HUES48 (cell line): ENCODE measurements around the gene MARCHF3.
A peak's percentile ranks its signal among the peaks of the same experiment; 100 is the strongest.

Experiments
- H3K27ac ChIP-seq: one replicate; pipeline ENCODE4 v1.7.0; 2013; ENCODE audit warnings: low read depth, low read length, inconsistent platforms
- H3K27me3 ChIP-seq: 2 replicates; pipeline ENCODE4 v1.6.1; 2013; ENCODE audit warnings: mild to moderate bottlenecking, low read length; ENCODE audit not compliant: control insufficient read depth, insufficient read depth
- H3K36me3 ChIP-seq: 2 replicates; pipeline ENCODE4 v1.6.1; 2013; ENCODE audit warnings: low read length; ENCODE audit not compliant: control insufficient read depth, insufficient read depth
- H3K4me1 ChIP-seq: 2 replicates; pipeline ENCODE4 v1.6.1; 2013; ENCODE audit warnings: mild to moderate bottlenecking, low read length; ENCODE audit not compliant: control insufficient read depth, insufficient read depth
- H3K4me3 ChIP-seq: 2 replicates; pipeline ENCODE4 v1.5.1; 2013; ENCODE audit warnings: mild to moderate bottlenecking, low read depth, low read length
- H3K9ac ChIP-seq: 2 replicates; pipeline ENCODE4 v1.6.1; 2013; ENCODE audit warnings: mild to moderate bottlenecking, low read depth, low read length, moderate library complexity
- H3K9me3 ChIP-seq: 2 replicates; pipeline ENCODE4 v1.6.1; 2013; ENCODE audit warnings: low read length; ENCODE audit not compliant: control insufficient read depth, insufficient read depth

The MARCHF3 gene

DNA sequence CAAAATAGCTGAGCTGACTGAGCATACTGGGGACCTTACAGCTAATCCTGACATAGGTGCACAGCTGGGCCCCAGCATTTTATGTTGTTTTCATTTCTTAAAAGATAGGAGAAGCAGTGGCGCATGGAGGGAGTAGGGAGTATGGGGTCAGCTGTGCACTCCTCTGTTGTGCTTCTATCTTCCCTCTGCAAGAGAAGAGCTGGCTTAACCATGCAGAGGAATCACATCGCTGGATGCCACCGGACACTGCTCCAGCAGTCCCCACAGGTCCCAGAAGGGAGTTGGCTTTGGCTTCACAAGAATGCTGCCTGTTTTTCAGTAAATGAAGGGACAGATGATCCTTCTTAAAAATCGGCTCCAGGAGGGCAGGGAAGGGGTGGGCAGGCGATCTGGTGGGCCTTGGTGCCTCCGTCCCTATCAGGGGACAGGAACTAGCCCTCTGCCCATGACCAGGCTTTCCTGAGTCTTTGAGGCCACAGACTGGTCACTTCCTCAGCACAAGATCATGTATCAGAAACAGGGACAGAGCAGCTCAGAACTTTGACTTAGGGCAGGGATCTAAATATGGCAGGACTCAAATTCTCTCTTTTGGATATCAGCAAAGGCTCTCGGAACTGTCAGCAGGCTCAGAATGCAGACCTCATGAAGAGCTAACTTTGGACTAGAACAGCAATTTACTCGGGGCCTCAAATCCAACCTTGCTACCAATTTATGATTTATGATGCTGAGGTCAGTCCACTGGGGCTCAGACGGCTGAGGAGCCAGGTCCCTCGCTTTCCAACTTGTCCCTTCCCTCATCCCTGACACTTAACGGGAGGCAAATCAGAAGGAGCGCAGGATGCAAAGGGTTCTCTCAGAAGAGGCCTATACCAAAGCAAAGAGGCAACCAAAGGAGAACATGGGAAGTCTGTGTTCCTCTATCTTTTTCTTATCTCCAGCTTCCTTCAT is 47.2 kb downstream of the MARCHF3 start:
- no peak overlapping the region for H3K9ac ChIP-seq
- no peak overlapping the region for H3K27ac ChIP-seq
- no peak overlapping the region for H3K4me3 ChIP-seq
- no peaks in the 10 kb centered on the region for H3K9me3 ChIP-seq
- H3K27me3 ChIP-seq, result no peaks in the 10 kb centered on the region
- peaks cover 15% of the 10 kb centered on the region for H3K4me1 ChIP-seq
- H3K36me3 ChIP-seq, result no peaks in the 10 kb centered on the region

DNA sequence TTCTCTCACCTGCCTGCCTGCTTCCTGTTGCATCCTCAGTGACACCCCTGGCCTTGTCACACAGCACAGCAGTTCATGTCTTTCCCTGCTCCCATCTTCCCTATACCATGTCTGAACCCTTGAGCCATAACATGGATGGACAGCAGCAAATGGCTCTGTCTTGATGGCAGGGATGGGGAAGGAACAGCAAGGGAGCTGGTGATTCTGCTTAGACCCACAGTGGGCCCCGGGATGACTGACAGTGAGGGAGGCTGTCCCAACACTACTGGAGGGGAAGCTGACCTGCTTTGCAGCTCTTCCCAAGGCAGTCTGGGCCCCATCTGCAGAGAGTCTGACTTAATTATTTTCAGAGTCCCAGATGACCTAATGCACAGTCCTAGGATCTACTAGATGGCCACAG is 48.2 kb downstream of the MARCHF3 start:
- Histone ChIP-seq H3K36me3 (no peaks in the 10 kb centered on the region), H3K27me3 (no peaks in the 10 kb centered on the region), H3K27ac (no peak overlapping the region), H3K9me3 (no peaks in the 10 kb centered on the region), H3K9ac (no peak overlapping the region), H3K4me1 (peaks cover 5% of the 10 kb centered on the region; the same call in 1 of the 2 replicates), H3K4me3 (no peak overlapping the region)

DNA sequence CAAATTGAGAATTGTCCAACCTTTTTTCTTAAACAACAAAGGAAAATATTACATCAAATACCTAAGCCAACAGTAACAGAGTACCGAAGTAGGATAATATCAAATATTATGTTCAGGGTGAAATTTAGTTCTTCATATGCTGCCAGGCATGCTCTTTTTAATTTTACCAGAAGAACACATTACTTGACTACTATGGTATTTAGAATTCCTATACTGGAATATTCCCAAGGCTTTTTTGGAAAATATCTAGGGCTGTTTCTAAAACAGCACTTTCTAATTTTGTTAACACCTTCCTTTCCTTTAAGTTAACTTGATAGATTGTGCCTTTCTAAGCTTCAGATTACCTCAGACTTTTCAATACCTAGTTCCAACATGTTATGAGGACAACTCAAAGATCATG is 48.7 kb downstream of the MARCHF3 start:
- Histone ChIP-seq H3K4me1 (peaks cover 4% of the 10 kb centered on the region; the same call in 1 of the 2 replicates), H3K4me3 (no peak overlapping the region), H3K9me3 (no peaks in the 10 kb centered on the region), H3K9ac (no peak overlapping the region), H3K36me3 (no peaks in the 10 kb centered on the region), H3K27ac (no peak overlapping the region), H3K27me3 (no peaks in the 10 kb centered on the region)

DNA sequence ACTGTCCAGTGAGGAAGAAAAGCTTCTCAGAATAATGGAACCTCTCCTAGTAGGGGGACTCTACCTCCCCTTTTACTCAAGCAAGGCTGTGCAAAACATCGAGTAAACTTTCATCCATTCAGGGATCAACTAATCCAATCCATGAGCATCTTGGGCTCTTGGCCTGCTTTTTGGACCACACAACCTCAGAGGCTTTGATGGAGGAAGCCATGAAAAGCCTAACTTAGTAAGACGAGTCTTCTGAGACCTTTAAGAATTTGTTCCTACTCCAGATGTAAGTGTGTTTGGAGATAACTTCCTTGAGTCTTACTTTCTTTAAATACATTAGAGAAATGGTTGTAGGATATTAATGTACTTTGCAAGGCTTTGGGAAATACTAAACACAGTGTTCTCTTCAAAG is 49.1 kb downstream of the MARCHF3 start:
- Histone ChIP-seq H3K36me3 (no peaks in the 10 kb centered on the region), H3K4me3 (no peak overlapping the region), H3K27me3 (no peaks in the 10 kb centered on the region)

DNA sequence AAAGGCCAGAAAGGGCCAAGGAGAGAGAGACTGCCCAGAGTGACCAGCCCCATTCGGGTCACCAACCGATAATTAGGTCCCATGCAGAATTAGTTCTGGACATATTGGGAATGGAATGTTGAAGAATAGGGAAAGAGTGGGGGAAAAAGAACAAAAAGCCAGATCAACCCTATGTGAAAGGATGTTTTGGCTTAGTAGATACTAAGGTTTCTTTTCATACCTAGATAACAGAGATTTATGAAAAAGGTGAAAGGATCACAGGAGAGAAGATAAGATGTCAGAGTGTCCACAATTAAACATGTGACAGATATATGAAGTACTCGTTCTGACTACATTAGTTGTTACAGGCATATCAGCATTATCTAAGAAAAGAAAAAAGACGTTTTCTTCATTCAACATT is 52.1 kb downstream of the MARCHF3 start:
- Histone ChIP-seq H3K36me3 (no peaks in the 10 kb centered on the region), H3K27me3 (no peaks in the 10 kb centered on the region), H3K9me3 (no peaks in the 10 kb centered on the region), H3K4me3 (no peak overlapping the region), H3K4me1 (peaks cover 16% of the 10 kb centered on the region), H3K9ac (no peak overlapping the region), H3K27ac (no peak overlapping the region)

More for the DNA sequence above, 49.1 kb downstream of the MARCHF3 start:
- Histone ChIP-seq H3K27ac (no peak overlapping the region), H3K4me1 (peaks cover 4% of the 10 kb centered on the region), H3K9ac (no peak overlapping the region), H3K9me3 (no peaks in the 10 kb centered on the region)

DNA sequence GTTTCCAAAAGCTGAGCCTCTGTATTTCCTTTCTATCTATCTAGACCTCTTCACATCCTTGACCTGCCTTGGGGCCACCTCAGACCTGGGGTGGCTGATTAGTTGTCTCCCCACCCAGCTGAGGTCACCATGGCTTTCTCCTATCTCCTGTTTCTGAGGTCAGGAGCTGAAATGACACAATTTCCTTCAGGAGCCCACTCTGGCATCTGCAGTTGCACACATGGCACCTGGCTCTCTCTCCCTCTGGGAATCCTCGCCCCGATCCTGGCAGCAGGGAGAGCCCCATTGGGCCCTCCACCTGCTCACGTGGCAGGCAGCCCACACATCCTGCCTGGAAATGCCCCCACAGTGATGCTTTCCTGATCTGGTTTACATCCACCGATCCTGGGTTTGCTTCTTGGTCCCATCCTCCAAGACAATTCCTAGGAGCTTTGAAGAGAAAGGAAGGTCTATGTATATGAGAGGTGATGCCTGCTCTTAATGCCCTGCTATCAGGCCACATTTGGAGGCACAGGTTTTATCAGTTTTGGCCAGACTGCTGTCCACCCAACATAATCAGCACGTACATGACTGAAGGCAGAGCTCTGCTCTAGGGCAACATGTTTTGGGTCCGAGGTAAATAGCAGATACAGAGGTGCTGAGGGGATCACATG is 53.7 kb downstream of the MARCHF3 start:
- Histone ChIP-seq H3K4me1 (peaks cover 23% of the 10 kb centered on the region), H3K27ac (no peak overlapping the region), H3K27me3 (no peaks in the 10 kb centered on the region), H3K36me3 (no peaks in the 10 kb centered on the region), H3K9ac (no peak overlapping the region), H3K4me3 (no peak overlapping the region), H3K9me3 (no peaks in the 10 kb centered on the region)

DNA sequence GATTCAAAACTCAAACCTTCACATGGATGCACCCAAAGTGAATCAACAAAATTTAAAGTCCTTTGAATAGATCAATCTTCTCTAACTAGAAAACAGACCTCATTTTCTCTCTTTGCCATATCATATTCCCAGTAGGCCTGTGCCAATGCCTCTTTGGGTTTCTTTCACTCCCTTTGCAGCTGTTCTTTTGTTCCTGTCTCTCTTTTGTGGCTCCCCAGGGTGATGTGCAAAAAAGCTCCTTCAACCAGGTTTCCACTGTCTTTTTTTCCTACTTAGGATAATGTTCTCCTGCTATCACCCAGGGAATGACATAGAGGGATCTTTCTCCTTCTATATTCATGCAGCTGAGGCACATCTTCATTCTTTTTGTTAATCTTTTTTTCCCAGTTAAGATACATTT is 54.6 kb downstream of the MARCHF3 start:
- Histone ChIP-seq H3K4me1 (peaks cover 23% of the 10 kb centered on the region), H3K4me3 (no peak overlapping the region), H3K36me3 (no peaks in the 10 kb centered on the region), H3K27me3 (no peaks in the 10 kb centered on the region), H3K9me3 (no peaks in the 10 kb centered on the region), H3K27ac (peak overlapping the region; percentile 3), H3K9ac (no peak overlapping the region)

DNA sequence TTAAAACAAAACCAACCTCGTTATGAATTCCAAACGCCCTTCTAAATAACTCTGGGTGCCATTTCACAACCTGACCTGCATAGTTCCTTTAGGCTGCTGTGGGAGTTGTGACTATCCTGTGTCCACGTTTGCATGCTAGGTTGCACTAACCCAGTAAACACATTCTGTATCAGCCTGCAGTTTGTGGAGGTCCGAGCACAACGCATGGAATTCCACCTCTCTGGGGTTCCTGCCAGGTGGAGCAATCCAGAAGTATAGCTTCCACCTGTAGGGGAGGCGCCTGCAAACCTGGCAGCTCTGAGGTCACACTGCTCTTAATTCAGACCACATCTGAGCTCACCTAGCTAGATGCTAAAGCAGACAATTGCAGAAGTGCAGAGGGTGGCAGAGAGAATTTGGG is 57.2 kb downstream of the MARCHF3 start:
- Histone ChIP-seq H3K27ac (no peak overlapping the region), H3K4me3 (no peak overlapping the region), H3K9ac (no peak overlapping the region), H3K27me3 (no peaks in the 10 kb centered on the region), H3K4me1 (peaks cover 21% of the 10 kb centered on the region), H3K36me3 (no peaks in the 10 kb centered on the region), H3K9me3 (no peaks in the 10 kb centered on the region)

DNA sequence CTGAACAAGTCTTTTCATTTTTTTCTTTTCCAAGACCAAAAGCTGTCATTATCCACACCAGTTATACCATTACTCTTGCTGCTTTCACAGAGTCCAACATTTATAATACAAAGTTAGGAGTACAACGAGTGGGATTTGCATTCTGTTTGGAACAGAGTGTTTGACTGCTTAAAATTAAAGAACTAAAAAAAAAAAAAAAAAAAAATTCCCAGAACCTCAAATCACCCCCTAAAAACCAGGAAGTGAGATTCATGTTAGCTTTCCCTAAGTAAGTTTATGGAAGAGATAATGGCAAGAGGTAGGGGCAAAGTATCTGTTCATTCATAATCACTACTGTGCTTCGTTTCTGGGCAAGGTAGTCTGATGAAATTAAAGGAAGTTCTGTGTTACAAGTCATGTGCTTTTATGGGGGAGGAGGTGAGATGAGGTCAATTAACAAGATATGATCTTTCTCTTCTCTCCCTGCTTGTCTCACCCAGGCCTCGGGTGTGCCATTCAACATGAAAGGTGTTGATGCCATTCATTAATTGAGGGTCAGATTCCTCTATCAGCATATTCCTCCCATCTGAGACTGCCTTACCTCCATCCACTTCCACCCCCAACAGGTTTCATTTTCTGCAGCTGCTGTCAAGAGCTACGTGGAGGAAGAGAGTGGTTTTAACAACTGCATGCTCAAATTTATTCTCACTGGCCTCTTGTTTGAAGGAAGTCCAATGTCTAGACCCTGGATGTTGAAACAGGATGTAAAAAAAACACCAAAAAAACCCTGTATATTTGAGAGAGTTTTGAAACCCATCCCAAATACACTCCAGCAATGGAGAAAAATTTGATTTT is 58.1 kb downstream of the MARCHF3 start:
- Histone ChIP-seq H3K36me3 (no peaks in the 10 kb centered on the region), H3K27ac (no peak overlapping the region), H3K9me3 (no peaks in the 10 kb centered on the region), H3K9ac (no peak overlapping the region), H3K4me1 (peaks cover 21% of the 10 kb centered on the region), H3K27me3 (no peaks in the 10 kb centered on the region), H3K4me3 (no peak overlapping the region)

DNA sequence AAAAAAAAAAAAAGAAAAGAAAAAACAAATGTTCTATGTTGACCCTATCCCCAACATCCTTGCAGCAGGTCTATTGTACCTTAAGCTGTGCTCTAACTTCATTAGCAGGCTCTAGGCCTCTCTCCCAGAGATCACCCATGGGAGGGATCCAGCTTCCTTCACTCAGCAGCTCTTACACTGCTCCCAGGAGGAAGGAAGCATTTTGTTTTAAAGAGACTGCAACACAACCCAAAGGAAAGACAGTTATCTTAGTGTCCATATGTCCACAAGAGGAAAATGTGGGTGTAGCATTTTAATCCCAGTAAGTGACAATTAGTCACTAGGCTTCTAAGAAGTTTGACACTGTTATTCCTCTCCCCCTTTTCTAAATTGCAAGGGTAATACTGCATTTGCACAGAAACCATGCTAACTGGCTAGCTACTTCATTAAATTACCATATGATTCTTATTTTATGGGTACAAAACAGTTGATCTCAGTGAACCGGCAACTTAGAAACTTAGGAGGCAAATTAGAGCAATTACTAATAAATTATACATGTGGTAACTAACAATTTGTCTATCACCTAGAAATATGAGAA is 58.8 kb downstream of the MARCHF3 start:
- H3K36me3 ChIP-seq, result no peaks in the 10 kb centered on the region
- H3K4me1 ChIP-seq, result peaks cover 21% of the 10 kb centered on the region
- H3K27me3 ChIP-seq, result no peaks in the 10 kb centered on the region
- no peak overlapping the region for H3K27ac ChIP-seq
- H3K4me3 ChIP-seq, result no peak overlapping the region
- H3K9ac ChIP-seq, result no peak overlapping the region
- no peaks in the 10 kb centered on the region for H3K9me3 ChIP-seq
